Mononuclear cell (primary cell): Measurements from ENCODE around the gene MAP2K3. TPM values are rescaled to one million over a fixed set of nuclear protein-coding genes. Genes with fewer than 3 reads are reported as not detected.
"Not testable (repeated sequence)": the region's sequence is repeated elsewhere in the genome, so short reads cannot be mapped to it uniquely, and the experiment has no call there.

Experiments used
- H3K27me3 ChIP-seq: 2 replicates; pipeline ENCODE4 v1.6.0; 2011; ENCODE audit warnings: low read length, control low read depth; ENCODE audit not compliant: insufficient read depth
- H3K4me1 ChIP-seq: 2 replicates; pipeline ENCODE4 v1.5.1; 2011; ENCODE audit warnings: mild to moderate bottlenecking, low read length, control low read depth; ENCODE audit not compliant: insufficient read depth
- H3K4me3 ChIP-seq: 2 replicates; pipeline ENCODE4 v1.5.1; 2011; ENCODE audit warnings: mild to moderate bottlenecking, low read length, moderate library complexity
- H3K9me3 ChIP-seq: 2 replicates; pipeline ENCODE4 v1.5.1; 2011; ENCODE audit warnings: low read depth, mild to moderate bottlenecking, control low read depth, low read length
- total RNA-seq: library from RNA; depleted of rRNA; stranded (reverse); fragments of >200 nt; gene quantifications from one replicate; pipeline ENCODE4 v1.2.3, GENCODE V29; 2012

MAP2K3 gene
- total RNA-seq, 1 donor: 57.4 TPM

GRCh38 chr17:21348926-21349261 is 64.4 kb downstream of the MAP2K3 start:
- not testable (repeated sequence) for H3K4me3 ChIP-seq, H3K27me3 ChIP-seq, H3K9me3 ChIP-seq, H3K4me1 ChIP-seq

- not testable (repeated sequence) for H3K4me1 ChIP-seq, H3K9me3 ChIP-seq, H3K4me3 ChIP-seq, H3K27me3 ChIP-seq
Observed at GRCh38 chr17:21349358-21350050, 65.0 kb downstream of the MAP2K3 start.

GRCh38 chr17:21350495-21350894 is 66.0 kb downstream of the MAP2K3 start:
- not testable (repeated sequence) for H3K27me3 ChIP-seq, H3K4me3 ChIP-seq, H3K4me1 ChIP-seq, H3K9me3 ChIP-seq

- Histone ChIP-seq H3K4me1 (no peaks in the 10 kb centered on the region), H3K9me3 (no peaks in the 10 kb centered on the region), H3K4me3 (no peak overlapping the region), H3K27me3 (no peaks in the 10 kb centered on the region)
Observed at GRCh38 chr17:21351366-21352065, 67.0 kb downstream of the MAP2K3 start.

- Histone ChIP-seq H3K4me3 (no peak overlapping the region), H3K27me3 (no peaks in the 10 kb centered on the region), H3K4me1 (no peaks in the 10 kb centered on the region), H3K9me3 (no peaks in the 10 kb centered on the region)
Observed at GRCh38 chr17:21352221-21352980, 67.9 kb downstream of the MAP2K3 start.

GRCh38 chr17:21352981-21353265 is 68.4 kb downstream of the MAP2K3 start:
- H3K4me1 ChIP-seq: no peaks in the 10 kb centered on the region
- H3K27me3 ChIP-seq: no peaks in the 10 kb centered on the region
- H3K9me3 ChIP-seq: no peaks in the 10 kb centered on the region
- no peak overlapping the region for H3K4me3 ChIP-seq

GRCh38 chr17:21353326-21354010 is 69.0 kb downstream of the MAP2K3 start:
- H3K4me3 ChIP-seq: no peak overlapping the region
- no peaks in the 10 kb centered on the region for H3K9me3 ChIP-seq
- H3K4me1 ChIP-seq: no peaks in the 10 kb centered on the region
- no peaks in the 10 kb centered on the region for H3K27me3 ChIP-seq

GRCh38 chr17:21354796-21355385 is 70.4 kb downstream of the MAP2K3 start:
- no peaks in the 10 kb centered on the region for H3K4me1 ChIP-seq
- no peaks in the 10 kb centered on the region for H3K9me3 ChIP-seq
- H3K27me3 ChIP-seq: no peaks in the 10 kb centered on the region
- no peak overlapping the region for H3K4me3 ChIP-seq

- no peaks in the 10 kb centered on the region for H3K9me3 ChIP-seq
- no peaks in the 10 kb centered on the region for H3K27me3 ChIP-seq
- no peak overlapping the region for H3K4me3 ChIP-seq
- no peaks in the 10 kb centered on the region for H3K4me1 ChIP-seq
Observed at GRCh38 chr17:21355586-21355985, 71.1 kb downstream of the MAP2K3 start.

GRCh38 chr17:21356537-21357127 is 72.1 kb downstream of the MAP2K3 start:
- H3K4me1 ChIP-seq: no peaks in the 10 kb centered on the region
- H3K27me3 ChIP-seq: no peaks in the 10 kb centered on the region
- H3K4me3 ChIP-seq: no peak overlapping the region
- no peaks in the 10 kb centered on the region for H3K9me3 ChIP-seq

- Histone ChIP-seq H3K27me3 (no peaks in the 10 kb centered on the region), H3K4me3 (no peak overlapping the region), H3K9me3 (no peaks in the 10 kb centered on the region), H3K4me1 (no peaks in the 10 kb centered on the region)
Observed at GRCh38 chr17:21357281-21357680, 72.8 kb downstream of the MAP2K3 start.

- no peak overlapping the region for H3K4me3 ChIP-seq
- no peaks in the 10 kb centered on the region for H3K27me3 ChIP-seq
- H3K9me3 ChIP-seq: no peaks in the 10 kb centered on the region
- H3K4me1 ChIP-seq: no peaks in the 10 kb centered on the region
Observed at GRCh38 chr17:21357696-21358656, 73.5 kb downstream of the MAP2K3 start.

- Histone ChIP-seq H3K4me3 (no peak overlapping the region), H3K27me3 (no peaks in the 10 kb centered on the region), H3K9me3 (no peaks in the 10 kb centered on the region), H3K4me1 (no peaks in the 10 kb centered on the region)
Observed at GRCh38 chr17:21358682-21359482, 74.4 kb downstream of the MAP2K3 start.
